Measurements from ENCODE around the gene TPMT. TPM values are rescaled to one million over a fixed set of nuclear protein-coding genes. Genes with fewer than 3 reads are reported as not detected.

Gene TPMT
- total RNA-seq, 1 experiment from 2014 or later: 10.5 TPM

GRCh38 chr6:18166312-18167036 is 11.6 kb upstream of the TPMT start:
- POLR2A ChIA-PET (ENCODE audit: unreplicated experiment): interaction anchor here (0.6 kb wide), 2 partner anchors 131 to 566 kb away, joined by 3 to 17 read pairs; partner anchors contain the start of gene FAM8A1
- H3K27me3 ChIP-seq (ENCODE audit: insufficient read depth, low read depth): no peaks in the 10 kb centered on the region
- H3K4me1 ChIP-seq (replicated peaks; ENCODE audit: insufficient read depth): 0 out of 2 replicates have a peak, but pooled peaks cover 2% of the 10 kb centered on the region
- H4K20me1 ChIP-seq (ENCODE audit: insufficient read depth): no peaks in the 10 kb centered on the region
- no peak overlapping the region for H2AFZ ChIP-seq
- H3K9me2 ChIP-seq (ENCODE audit: insufficient read depth): no peaks in the 10 kb centered on the region
- no peak overlapping the region for H3K4me2 ChIP-seq
- no peak overlapping the region for H3K27ac ChIP-seq
- H3K4me3 ChIP-seq: no peak overlapping the region
- no peaks in the 10 kb centered on the region; the same call in 1 of the 2 replicates for H3F3A ChIP-seq (ENCODE audit: insufficient read depth, low read depth)
- DNase-seq: no peak
- CTCF ChIA-PET: no interaction called here
- H3K36me3 ChIP-seq (ENCODE audit: low read depth): 0 out of 2 replicates have a peak, but pooled peaks cover 6% of the 10 kb centered on the region
- TF ChIP-seq, protein P1, sequence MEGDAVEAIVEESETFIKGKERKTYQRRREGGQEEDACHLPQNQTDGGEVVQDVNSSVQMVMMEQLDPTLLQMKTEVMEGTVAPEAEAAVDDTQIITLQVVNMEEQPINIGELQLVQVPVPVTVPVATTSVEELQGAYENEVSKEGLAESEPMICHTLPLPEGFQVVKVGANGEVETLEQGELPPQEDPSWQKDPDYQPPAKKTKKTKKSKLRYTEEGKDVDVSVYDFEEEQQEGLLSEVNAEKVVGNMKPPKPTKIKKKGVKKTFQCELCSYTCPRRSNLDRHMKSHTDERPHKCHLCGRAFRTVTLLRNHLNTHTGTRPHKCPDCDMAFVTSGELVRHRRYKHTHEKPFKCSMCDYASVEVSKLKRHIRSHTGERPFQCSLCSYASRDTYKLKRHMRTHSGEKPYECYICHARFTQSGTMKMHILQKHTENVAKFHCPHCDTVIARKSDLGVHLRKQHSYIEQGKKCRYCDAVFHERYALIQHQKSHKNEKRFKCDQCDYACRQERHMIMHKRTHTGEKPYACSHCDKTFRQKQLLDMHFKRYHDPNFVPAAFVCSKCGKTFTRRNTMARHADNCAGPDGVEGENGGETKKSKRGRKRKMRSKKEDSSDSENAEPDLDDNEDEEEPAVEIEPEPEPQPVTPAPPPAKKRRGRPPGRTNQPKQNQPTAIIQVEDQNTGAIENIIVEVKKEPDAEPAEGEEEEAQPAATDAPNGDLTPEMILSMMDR (conservative IDR thresholded peaks at IDR 0.05): no peak
- BruUV-seq (replicated peaks): no TSS peak
- no peaks in the 10 kb centered on the region for H3K79me2 ChIP-seq (ENCODE audit: low read depth)
- intact Hi-C loops (cut with micrococcal nuclease; ENCODE audit: unreplicated experiment): no loop called here
- H3K9me3 ChIP-seq (ENCODE audit: insufficient read depth, low read depth): no peaks in the 10 kb centered on the region; the same call in 1 of the 2 replicates

GRCh38 chr6:18165751-18166150 is 10.9 kb upstream of the TPMT start:
- no peak overlapping the region for H2AFZ ChIP-seq
- no peak overlapping the region for H3K4me3 ChIP-seq
- ChIA-PET POLR2A (ENCODE audit: unreplicated experiment) (no interaction called here), CTCF (no interaction called here)
- no peak overlapping the region for H3K4me2 ChIP-seq
- TF ChIP-seq, protein P1 (conservative IDR thresholded peaks at IDR 0.05): no peak
- 0 out of 2 replicates have a peak, but pooled peaks cover 10% of the 10 kb centered on the region for H3K36me3 ChIP-seq (ENCODE audit: low read depth)
- 0 out of 2 replicates have a peak, but pooled peaks cover 2% of the 10 kb centered on the region for H3K4me1 ChIP-seq (replicated peaks; ENCODE audit: insufficient read depth)
- H3K9me3 ChIP-seq (ENCODE audit: insufficient read depth, low read depth): no peaks in the 10 kb centered on the region; the same call in 1 of the 2 replicates
- H3K9me2 ChIP-seq (ENCODE audit: insufficient read depth): no peaks in the 10 kb centered on the region
- no peaks in the 10 kb centered on the region for H3K79me2 ChIP-seq (ENCODE audit: low read depth)
- intact Hi-C loops (cut with micrococcal nuclease; ENCODE audit: unreplicated experiment): no loop called here
- H3F3A ChIP-seq (ENCODE audit: insufficient read depth, low read depth): no peaks in the 10 kb centered on the region; the same call in 1 of the 2 replicates
- H4K20me1 ChIP-seq (ENCODE audit: insufficient read depth): no peaks in the 10 kb centered on the region
- no peaks in the 10 kb centered on the region for H3K27me3 ChIP-seq (ENCODE audit: insufficient read depth, low read depth)
- no peak for DNase-seq
- H3K27ac ChIP-seq: no peak overlapping the region
- BruUV-seq (replicated peaks): no TSS peak

- Histone ChIP-seq H3K27ac (no peak overlapping the region), H3K27me3 (ENCODE audit: insufficient read depth, low read depth) (no peaks in the 10 kb centered on the region), H3K9me2 (ENCODE audit: insufficient read depth) (no peaks in the 10 kb centered on the region), H3F3A (ENCODE audit: insufficient read depth, low read depth) (no peaks in the 10 kb centered on the region), H3K4me1 (replicated peaks; ENCODE audit: insufficient read depth) (0 out of 2 replicates have a peak, but pooled peaks cover 2% of the 10 kb centered on the region), H3K79me2 (ENCODE audit: low read depth) (no peaks in the 10 kb centered on the region), H4K20me1 (ENCODE audit: insufficient read depth) (no peaks in the 10 kb centered on the region), H3K4me3 (no peak overlapping the region), H3K4me2 (no peak overlapping the region), H3K36me3 (ENCODE audit: low read depth) (0 out of 2 replicates have a peak, but pooled peaks cover 4% of the 10 kb centered on the region), H2AFZ (no peak overlapping the region), H3K9me3 (ENCODE audit: insufficient read depth, low read depth) (no peaks in the 10 kb centered on the region)
- BruUV-seq (replicated peaks): no TSS peak
- intact Hi-C loops (cut with micrococcal nuclease; ENCODE audit: unreplicated experiment): no loop called here
- POLR2A ChIA-PET (ENCODE audit: unreplicated experiment): no interaction called here
- TF ChIP-seq, protein P1 (conservative IDR thresholded peaks at IDR 0.05): no peak
- TF ChIP-seq EZH2 (IDR thresholded peaks at IDR 0.05; ENCODE audit: low read depth): no peak
- no peak for DNase-seq
- CTCF ChIA-PET: interaction anchor here (0.7 kb wide), 2 partner anchors 357 to 455 kb away, joined by 8 to 13 read pairs; no protein-coding TSS in a partner anchor
These were observed 7.5 kb upstream of the TPMT start for GRCh38 chr6:18162401-18162800.

All from PC-9 (cell line).